Large intestine (tissue), 3 donors: ENCODE data around the gene ZNHIT2. TPM values are rescaled to one million over a fixed set of nuclear protein-coding genes. Genes with fewer than 3 reads are reported as not detected.
"Not testable (repeated sequence)": the region's sequence is repeated elsewhere in the genome, so short reads cannot be mapped to it uniquely, and the experiment has no call there.

Experiments
- DNase-seq, 2 donors: peaks; one replicate each; pipeline versions ENCODE4 v3.0.0 to v3.0.0-alpha.2; 2013
- H3K27ac ChIP-seq: one replicate; pipeline ENCODE4 v1.5.1; 2013; ENCODE audit warnings: low read length
- H3K27me3 ChIP-seq: 2 replicates; pipeline ENCODE4 v1.6.1; 2013; ENCODE audit warnings: low read length; ENCODE audit not compliant: control insufficient read depth, insufficient read depth
- H3K36me3 ChIP-seq: 2 replicates; pipeline ENCODE4 v1.6.1; 2013; ENCODE audit warnings: low read length; ENCODE audit not compliant: control insufficient read depth, insufficient read depth
- H3K4me1 ChIP-seq: one replicate; pipeline ENCODE4 v1.6.1; 2013; ENCODE audit warnings: low read length; ENCODE audit not compliant: control insufficient read depth, insufficient read depth
- H3K4me3 ChIP-seq: one replicate; pipeline ENCODE4 v1.5.1; 2013; ENCODE audit warnings: low read length
- H3K9me3 ChIP-seq: one replicate; pipeline ENCODE4 v1.6.1; 2013; ENCODE audit warnings: mild to moderate bottlenecking, low read depth, low read length, moderate library complexity; ENCODE audit not compliant: control insufficient read depth
- WGBS: methylation state at CpG from one replicate; pipeline ENCODE4 v1.1.5; 2013; ENCODE audit warnings: low lambda C conversion rate; ENCODE audit not compliant: insufficient coverage; 5-methylcytosine and 5-hydroxymethylcytosine counted together
- polyA plus RNA-seq: library from polyadenylated mRNA; unstranded; fragments of 120-200 nt; gene quantifications from one replicate; pipeline ENCODE4 v1.2.1, GENCODE V29; 2013

ZNHIT2 gene
- polyA plus RNA-seq, 1 donor = 6.4 TPM

GRCh38 chr11:65152122-65152521 is 34.6 kb upstream of the ZNHIT2 start:
- Histone ChIP-seq H3K27ac (no peak overlapping the region), H3K9me3 (no peaks in the 10 kb centered on the region), H3K36me3 (no peaks in the 10 kb centered on the region), H3K4me1 (peaks cover 2% of the 10 kb centered on the region), H3K4me3 (no peak overlapping the region), H3K27me3 (no peaks in the 10 kb centered on the region)
- WGBS = 100% methylated on average over 1 of the region's 2 CpGs
- no peak for DNase-seq

GRCh38 chr11:65151331-65151899 is 33.9 kb upstream of the ZNHIT2 start:
- Histone ChIP-seq H3K4me1 (peaks cover 2% of the 10 kb centered on the region), H3K4me3 (no peak overlapping the region), H3K36me3 (no peaks in the 10 kb centered on the region), H3K27ac (peak overlapping the region; percentile 18), H3K27me3 (no peaks in the 10 kb centered on the region), H3K9me3 (no peaks in the 10 kb centered on the region)
- 83% methylated on average over 2 of the region's 3 CpGs for WGBS
- no peak for DNase-seq

GRCh38 chr11:65150509-65151299 is 33.2 kb upstream of the ZNHIT2 start:
- no CpG with 5 or more reads among the region's 12 CpGs for WGBS

GRCh38 chr11:65150131-65150508 is 32.6 kb upstream of the ZNHIT2 start:
- not testable (repeated sequence) for H3K36me3 ChIP-seq, H3K27me3 ChIP-seq, DNase-seq, H3K4me1 ChIP-seq, H3K4me3 ChIP-seq, H3K9me3 ChIP-seq, H3K27ac ChIP-seq
- no CpG with 5 or more reads among the region's 10 CpGs for WGBS

More at GRCh38 chr11:65150509-65151299, 33.2 kb upstream of the ZNHIT2 start:
- DNase-seq = peak; percentile 53 to 81
- peak overlapping the region; percentile 18 for H3K27ac ChIP-seq
- H3K9me3 ChIP-seq = no peaks in the 10 kb centered on the region
- H3K4me3 ChIP-seq = no peak overlapping the region
- no peaks in the 10 kb centered on the region for H3K36me3 ChIP-seq
- peaks cover 2% of the 10 kb centered on the region for H3K4me1 ChIP-seq
- no peaks in the 10 kb centered on the region for H3K27me3 ChIP-seq

DNA sequence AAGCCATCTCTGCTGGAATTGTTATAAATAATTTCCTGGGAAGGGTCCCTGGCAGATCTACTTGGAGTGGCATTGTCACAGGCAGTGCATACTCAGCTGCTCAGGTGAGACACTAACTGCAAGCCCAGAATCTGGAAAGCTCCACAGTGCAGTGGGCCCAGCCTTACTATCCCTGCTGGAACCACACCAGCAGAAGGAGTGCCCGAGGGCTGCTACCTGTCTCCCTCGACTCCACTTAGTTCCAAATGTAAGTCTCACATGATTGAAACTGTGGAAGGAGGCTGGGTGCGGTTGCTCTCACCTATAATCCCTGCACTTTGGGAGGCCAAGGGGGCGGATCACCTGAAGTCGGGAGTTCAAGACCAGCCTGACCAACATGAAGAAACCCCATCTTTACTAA is 31.2 kb upstream of the ZNHIT2 start:
- no peaks in the 10 kb centered on the region for H3K27me3 ChIP-seq
- DNase-seq = no peak
- H3K9me3 ChIP-seq = no peaks in the 10 kb centered on the region
- WGBS = no CpG with 5 or more reads among the region's 5 CpGs
- H3K4me1 ChIP-seq = peaks cover 2% of the 10 kb centered on the region
- no peaks in the 10 kb centered on the region for H3K36me3 ChIP-seq
- no peak overlapping the region for H3K4me3 ChIP-seq
- H3K27ac ChIP-seq = no peak overlapping the region

DNA sequence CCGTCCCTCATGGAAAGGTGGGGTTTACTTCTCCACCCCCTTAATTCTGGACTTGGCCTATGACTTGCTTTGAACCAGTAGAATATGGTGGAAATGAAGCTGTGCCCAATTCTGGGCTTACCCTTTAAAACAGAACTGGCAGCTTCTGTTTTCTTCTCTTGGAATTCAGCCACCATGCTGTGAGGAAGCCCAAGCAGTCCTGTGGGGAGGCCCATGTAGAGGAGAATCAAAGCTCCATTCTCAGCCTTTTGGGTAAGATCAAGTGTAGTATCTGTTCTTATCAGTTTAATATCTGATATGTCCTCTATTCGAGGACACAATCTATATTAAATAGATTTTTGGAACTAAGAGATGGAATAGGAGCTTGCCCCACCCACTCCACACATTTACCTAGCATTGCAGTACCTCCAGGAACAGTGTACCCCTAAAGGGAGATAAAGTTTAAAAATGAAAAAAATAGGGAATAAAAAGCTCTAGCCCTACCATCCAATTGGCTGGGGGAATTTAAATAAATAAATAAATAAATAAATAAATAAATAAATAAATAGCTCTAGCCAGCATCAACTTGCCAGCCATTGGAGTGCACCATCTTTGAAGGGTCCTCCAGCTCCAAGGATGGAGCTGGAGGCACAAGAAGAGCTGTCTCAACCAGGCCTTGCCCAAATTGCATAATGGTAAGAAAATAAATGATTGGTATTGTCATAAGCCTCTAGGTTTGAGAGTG is 30.0 kb upstream of the ZNHIT2 start:
- H3K36me3 ChIP-seq = no peaks in the 10 kb centered on the region
- H3K4me1 ChIP-seq = peaks cover 2% of the 10 kb centered on the region
- DNase-seq = no peak
- H3K9me3 ChIP-seq = no peaks in the 10 kb centered on the region
- H3K4me3 ChIP-seq = no peak overlapping the region
- no CpG with 5 or more reads among the region's 2 CpGs for WGBS
- no peaks in the 10 kb centered on the region for H3K27me3 ChIP-seq
- H3K27ac ChIP-seq = no peak overlapping the region

GRCh38 chr11:65141896-65142494 is 24.5 kb upstream of the ZNHIT2 start:
- no CpG with 5 or more reads among the region's 7 CpGs for WGBS
- no peak for DNase-seq
- Histone ChIP-seq H3K4me1 (no peaks in the 10 kb centered on the region), H3K9me3 (no peaks in the 10 kb centered on the region), H3K36me3 (no peaks in the 10 kb centered on the region), H3K27ac (no peak overlapping the region), H3K27me3 (no peaks in the 10 kb centered on the region), H3K4me3 (no peak overlapping the region)

- peaks cover 22% of the 10 kb centered on the region for H3K4me1 ChIP-seq
- no peak for DNase-seq
- no peak overlapping the region for H3K27ac ChIP-seq
- no peaks in the 10 kb centered on the region for H3K27me3 ChIP-seq
- H3K9me3 ChIP-seq = no peaks in the 10 kb centered on the region
- no peak overlapping the region for H3K4me3 ChIP-seq
- H3K36me3 ChIP-seq = peaks cover 15% of the 10 kb centered on the region
- 89% methylated on average over 5 of the region's 15 CpGs for WGBS
Observed at GRCh38 chr11:65136515-65137096, 19.1 kb upstream of the ZNHIT2 start.

DNA sequence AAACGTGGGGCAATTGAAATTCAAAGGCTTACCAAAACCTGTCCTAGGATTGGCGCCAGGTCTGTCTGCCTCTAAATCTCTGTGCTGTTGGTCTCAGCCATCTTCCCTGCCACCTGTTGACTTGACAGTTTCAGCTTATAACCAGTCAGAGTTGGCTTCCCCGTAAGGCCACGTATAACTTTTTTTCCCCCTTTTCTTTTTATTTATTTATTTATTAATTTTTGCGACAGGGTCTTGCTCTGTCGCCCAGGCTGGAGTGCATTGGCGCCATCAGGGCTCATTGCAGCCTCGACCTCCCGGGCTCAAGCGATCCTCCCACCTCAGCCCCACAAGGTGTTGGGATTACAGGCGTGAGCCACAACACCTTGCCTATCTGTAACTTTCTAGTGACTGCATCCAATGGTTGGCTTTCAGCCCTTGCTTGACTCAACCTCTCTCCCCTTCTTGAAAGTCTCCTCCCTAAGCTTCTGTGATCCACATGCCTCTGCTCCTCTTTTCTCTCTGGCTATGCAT is 18.2 kb upstream of the ZNHIT2 start:
- no peaks in the 10 kb centered on the region for H3K9me3 ChIP-seq
- H3K4me3 ChIP-seq = peak overlapping the region; percentile 99
- H3K27ac ChIP-seq = peak overlapping the region; percentile 96
- 8% methylated on average over 2 of the region's 11 CpGs for WGBS
- H3K36me3 ChIP-seq = peaks cover 24% of the 10 kb centered on the region
- H3K4me1 ChIP-seq = peaks cover 22% of the 10 kb centered on the region
- DNase-seq = no peak
- H3K27me3 ChIP-seq = no peaks in the 10 kb centered on the region
